ENCODE results near the gene GIMAP8.
"Not testable (repeated sequence)": the region's sequence is repeated elsewhere in the genome, so short reads cannot be mapped to it uniquely, and the experiment has no call there.

Gene GIMAP8

DNA sequence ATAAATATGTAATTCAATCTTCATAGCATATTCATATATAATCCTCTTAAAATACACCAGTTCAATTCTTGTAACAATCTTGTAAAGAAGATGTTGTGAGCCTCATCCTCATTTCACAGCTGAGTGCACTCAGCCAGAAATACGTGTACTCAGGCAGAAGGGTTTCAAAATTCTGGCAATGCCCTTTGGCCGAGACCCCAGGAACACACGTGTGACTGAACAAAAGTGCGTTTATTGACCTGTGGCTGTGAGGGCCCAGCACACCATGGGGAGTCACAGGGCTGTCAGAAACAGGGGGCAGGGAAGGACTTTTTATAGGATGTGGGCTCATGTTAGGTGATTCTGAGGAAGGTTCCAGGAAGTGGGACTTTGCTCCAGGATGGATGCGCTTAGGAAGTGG is 21.5 kb downstream of the GIMAP8 start:
- FAIRE-seq = no peak

GRCh38 chr7:150473902-150474301 is 23.5 kb downstream of the GIMAP8 start:
- FAIRE-seq = no peak

GRCh38 chr7:150476285-150476684 is 25.9 kb downstream of the GIMAP8 start:
- no peak for FAIRE-seq

DNA sequence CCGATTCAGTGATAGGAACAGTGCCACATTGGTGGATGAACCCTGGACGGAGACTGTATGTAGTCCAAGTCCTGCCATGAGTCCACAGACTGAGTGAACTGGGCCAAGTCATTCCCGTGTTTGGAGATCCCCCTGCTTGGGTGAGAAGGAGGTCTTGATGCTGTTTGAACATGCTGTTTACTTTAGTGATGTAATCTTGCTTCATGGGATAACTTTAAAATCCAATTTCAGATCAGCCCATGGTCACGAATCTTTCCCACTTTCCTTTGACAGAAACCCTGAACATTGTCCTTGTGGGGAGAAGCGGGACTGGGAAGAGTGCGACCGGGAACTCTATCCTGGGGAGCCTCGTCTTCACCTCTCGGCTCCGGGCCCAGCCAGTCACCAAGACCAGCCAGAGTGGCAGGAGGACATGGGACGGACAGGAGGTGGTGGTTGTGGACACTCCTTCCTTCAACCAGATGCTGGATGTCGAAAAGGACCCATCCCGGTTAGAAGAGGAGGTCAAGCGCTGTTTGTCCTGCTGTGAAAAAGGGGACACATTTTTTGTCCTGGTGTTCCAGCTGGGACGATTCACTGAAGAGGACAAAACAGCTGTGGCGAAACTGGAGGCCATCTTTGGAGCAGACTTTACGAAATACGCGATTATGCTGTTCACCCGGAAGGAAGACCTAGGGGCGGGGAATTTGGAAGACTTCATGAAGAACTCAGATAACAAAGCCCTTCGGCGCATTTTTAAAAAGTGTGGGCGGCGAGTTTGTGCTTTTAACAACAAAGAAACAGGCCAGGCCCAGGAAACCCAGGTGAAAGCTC is 26.6 kb downstream of the GIMAP8 start:
- FAIRE-seq = no peak

DNA sequence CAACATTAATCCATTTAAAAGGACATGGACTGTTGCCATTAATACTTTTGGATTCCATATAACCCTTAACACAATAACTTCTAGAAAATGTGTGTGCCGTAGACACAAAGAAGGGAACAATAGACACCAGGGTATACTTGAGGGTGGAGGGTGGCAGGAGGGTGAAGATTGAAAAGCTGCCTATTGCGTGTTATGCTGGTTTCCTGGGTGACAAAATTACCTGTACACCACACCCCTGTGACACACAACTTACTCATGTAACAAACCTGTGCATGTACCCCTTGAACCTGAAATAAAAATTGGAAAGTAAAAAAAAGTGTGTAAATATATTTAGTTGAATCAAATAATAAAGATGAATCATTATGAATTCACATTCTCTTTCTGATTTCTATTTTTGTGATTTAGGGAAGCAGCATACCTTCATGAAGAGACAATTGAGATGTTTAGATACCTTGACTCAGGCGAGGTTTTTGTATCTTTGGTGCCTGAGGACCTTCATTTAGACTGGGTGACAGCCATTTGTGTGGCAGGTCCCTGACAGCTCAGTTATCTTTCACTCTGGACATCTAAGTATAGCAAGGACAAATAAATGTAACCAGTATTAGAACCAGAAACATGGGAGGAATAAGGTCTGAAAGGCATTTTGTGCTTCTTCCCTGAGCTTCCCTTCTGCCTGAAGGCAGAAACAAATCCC is 28.7 kb downstream of the GIMAP8 start:
- FAIRE-seq = no peak

DNA sequence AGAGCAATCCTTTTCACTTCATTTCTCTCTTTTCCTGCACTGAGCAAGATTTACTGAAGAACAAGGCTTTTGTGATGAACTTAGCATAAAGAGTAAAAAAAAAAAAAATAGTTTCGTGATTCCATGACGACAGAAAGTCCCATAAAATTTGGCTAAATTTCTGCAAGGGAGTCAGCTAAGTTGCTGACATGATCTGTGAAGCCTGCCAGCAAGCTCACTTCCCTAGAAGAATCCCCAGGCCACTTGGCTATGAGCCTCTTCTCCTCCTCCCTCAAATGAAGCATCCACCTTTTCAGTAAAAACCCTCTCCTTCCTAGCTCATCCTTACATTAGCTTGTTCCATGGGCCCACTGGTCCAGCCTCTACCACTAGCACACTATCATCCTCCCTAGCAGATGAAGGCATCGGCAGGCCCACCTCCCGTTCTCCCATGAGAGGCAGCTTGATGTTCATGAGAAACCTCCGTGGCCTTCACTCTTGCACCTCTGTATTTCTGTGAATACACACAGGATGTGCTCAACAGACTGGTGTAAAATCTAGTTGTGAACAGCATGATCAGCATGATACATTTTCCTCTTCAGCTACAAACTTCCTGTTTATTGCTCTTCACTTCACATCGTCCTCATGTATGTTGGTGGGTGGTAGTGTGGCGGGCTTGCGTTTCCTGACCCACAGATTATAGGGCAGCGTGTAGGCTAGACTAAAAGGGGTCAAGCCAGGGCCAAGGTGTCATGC is 30.9 kb downstream of the GIMAP8 start:
- FAIRE-seq = no peak

GRCh38 chr7:150481922-150482321 is 31.5 kb downstream of the GIMAP8 start:
- no peak for FAIRE-seq

DNA sequence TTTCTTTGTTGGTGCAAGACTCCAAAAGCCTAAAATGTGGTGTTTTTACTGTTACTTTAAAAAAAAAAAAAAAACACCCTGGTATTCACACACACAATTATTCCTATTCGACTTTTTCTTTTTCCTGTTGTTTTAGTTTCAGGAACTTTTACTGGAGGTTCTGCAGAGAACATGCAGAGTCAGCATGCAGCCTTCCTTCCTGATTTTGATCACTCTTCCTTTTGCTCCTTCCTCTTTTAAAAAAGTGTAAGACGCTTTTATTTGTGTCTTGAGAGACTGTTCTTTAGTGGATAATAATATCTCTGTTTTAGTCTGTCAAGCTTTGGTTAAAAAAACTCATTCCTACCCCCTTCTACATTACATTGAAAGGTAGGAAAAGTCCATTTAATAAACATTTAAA is 33.1 kb downstream of the GIMAP8 start:
- FAIRE-seq = not testable (repeated sequence)

- FAIRE-seq = not testable (repeated sequence)
Measured at GRCh38 chr7:150484071-150484470, 33.6 kb downstream of the GIMAP8 start.

DNA sequence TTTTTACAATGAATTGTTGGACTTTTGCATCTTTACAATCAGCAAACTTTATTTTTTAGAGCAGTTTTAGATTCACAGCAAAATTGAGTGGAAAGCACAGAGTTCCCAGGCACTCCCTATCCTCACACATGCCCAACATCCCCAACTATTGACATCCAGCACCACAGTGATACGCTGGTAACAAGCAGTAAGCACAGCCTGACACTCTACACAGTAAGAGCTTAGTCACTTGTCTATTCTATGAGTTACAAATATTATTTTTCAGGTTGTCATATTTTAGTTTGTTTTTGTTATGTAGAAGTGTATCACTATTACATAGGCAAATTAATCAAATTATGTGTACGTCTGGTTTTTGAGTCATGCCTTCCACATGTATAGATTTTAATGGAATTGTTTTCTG is 37.2 kb downstream of the GIMAP8 start:
- no peak for FAIRE-seq

DNA sequence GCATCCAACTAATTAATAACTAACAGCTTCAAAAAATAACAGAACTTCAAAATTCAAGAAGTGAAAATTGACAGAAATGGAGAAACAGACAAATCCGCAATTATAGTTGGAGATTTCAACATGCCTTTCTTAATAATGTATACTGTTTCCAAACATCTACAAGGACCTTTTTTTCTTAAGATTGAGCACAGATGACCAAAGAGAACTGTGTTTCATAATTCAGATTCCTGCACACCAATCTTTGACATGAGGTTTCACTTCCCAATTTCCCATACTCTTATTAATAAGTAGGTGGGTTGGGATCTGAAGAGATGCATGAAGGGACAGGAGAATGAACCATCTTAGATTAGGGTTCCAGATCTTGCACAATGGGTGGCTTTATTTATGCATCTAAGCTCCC is 39.4 kb downstream of the GIMAP8 start:
- FAIRE-seq = no peak

DNA sequence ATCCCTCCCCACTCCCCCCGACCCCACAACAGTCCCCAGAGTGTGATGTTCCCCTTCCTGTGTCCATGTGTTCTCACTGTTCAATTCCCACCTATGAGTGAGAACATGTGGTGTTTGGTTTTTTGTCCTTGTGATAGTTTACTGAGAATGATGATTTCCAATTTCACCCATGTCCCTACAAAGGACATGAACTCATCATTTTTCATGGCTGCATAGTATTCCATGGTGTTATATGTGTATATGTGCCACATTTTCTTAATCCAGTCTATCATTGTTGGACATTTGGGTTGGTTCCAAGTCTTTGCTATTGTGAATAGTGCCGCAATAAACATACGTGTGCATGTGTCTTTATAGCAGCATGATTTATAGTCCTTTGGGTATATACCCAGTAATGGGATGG is 43.0 kb downstream of the GIMAP8 start:
- FAIRE-seq = not testable (repeated sequence)

GRCh38 chr7:150502519-150502918 is 52.1 kb downstream of the GIMAP8 start:
- FAIRE-seq = no peak

- no peak for FAIRE-seq
Measured at GRCh38 chr7:150503155-150503554, 52.7 kb downstream of the GIMAP8 start.

GRCh38 chr7:150503581-150503980 is 53.2 kb downstream of the GIMAP8 start:
- no peak for FAIRE-seq

- FAIRE-seq = no peak
Measured at GRCh38 chr7:150507947-150508602, 57.6 kb downstream of the GIMAP8 start.

- FAIRE-seq = no peak
Measured at GRCh38 chr7:150511048-150511447, 60.6 kb downstream of the GIMAP8 start.

GRCh38 chr7:150513758-150514157 is 63.3 kb downstream of the GIMAP8 start:
- no peak for FAIRE-seq

DNA sequence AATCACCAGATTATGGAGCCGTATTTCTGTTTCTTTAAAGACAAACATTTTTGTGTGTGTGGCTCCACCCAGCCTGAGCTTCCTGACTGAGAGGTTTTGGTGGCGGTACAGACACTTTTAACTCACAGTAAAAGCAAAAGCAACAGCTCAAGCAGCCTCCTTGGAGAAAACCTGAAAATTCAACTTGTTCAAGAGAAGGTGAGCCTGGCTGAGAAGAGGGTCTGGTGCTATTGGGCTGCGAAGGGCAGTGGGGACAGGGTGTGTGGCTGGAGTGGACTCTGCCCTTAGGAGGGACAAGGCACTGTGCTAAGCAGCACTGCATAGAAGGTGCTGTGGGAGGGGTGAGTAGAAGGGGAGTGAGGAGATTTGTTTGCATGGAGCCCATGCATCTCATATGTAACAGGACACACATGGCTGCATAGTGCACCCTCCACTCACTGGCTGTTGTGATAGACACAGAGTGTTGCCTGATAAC is 64.4 kb downstream of the GIMAP8 start, which contains the start of gene GIMAP7:
TSS of gene GIMAP7 (plus strand) at position 125 of the 475 bp plus-strand sequence. CDS start 5,103 bp downstream, outside the sequence.
- no peak for FAIRE-seq

GRCh38 chr7:150515248-150516147 is 65.1 kb downstream of the GIMAP8 start:
- no peak for FAIRE-seq

- no peak for FAIRE-seq
Measured at GRCh38 chr7:150516956-150517745, 66.7 kb downstream of the GIMAP8 start.

All from A204.1 (cell line).